Naive thymus-derived CD8-positive, alpha-beta T cell (primary cell): ENCODE measurements around the gene MRPS15. TPM values are rescaled to one million over a fixed set of nuclear protein-coding genes. Genes with fewer than 3 reads are reported as not detected.
A peak's percentile ranks its signal among the peaks of the same experiment; 100 is the strongest.

Source experiments
- ATAC-seq, 2 donors: fragments of 150-1000 bp; cut with Tn5 transposase in 1 of 2; sonication (Bioruptor Pico), chemical (Tn5 transposase) in 1 of 2; 1 replicate in 1 of 2; 2 replicates in 1 of 2; pipeline ENCODE4 v1.10.0; 2021; ENCODE audit warnings: mild to moderate bottlenecking in 2 of 2, moderate library complexity in 2 of 2
- POLR2A ChIA-PET: fragments of 350-600 bp; sonication (Branson Sonifier 250); formaldehyde crosslinking; loops from one replicate; lab custom pipeline; 2021; ENCODE audit warnings: antibody characterized with exemption; lab: Charles Lee
- DNase-seq, 10 donors: peaks; one replicate each; pipeline versions ENCODE4 v3.0.0 to v3.0.0-alpha.2; 2020 to 2022
- H3K27ac Mint-ChIP-seq, 10 donors: one replicate each; pipeline ENCODE4 v1.8.0; 2020 to 2022; ENCODE audit warnings: mild to moderate bottlenecking in 10 of 10, mixed read lengths in 10 of 10, moderate library complexity in 4 of 10, inconsistent platforms in 1 of 10
- H3K27me3 Mint-ChIP-seq, 5 donors: one replicate each; pipeline ENCODE4 v1.8.0; 2021 to 2022; ENCODE audit warnings: mixed read lengths in 5 of 5
- H3K36me3 Mint-ChIP-seq, 3 donors: one replicate each; pipeline ENCODE4 v1.8.0; 2020 to 2022; ENCODE audit warnings: mixed read lengths in 3 of 3, mild to moderate bottlenecking in 2 of 3, inconsistent platforms in 1 of 3
- H3K4me1 Mint-ChIP-seq, 4 donors: one replicate each; pipeline ENCODE4 v1.8.0; 2021 to 2022; ENCODE audit warnings: mixed read lengths in 4 of 4
- H3K4me3 Mint-ChIP-seq, 10 donors: one replicate each; pipeline ENCODE4 v1.8.0; 2020 to 2022; ENCODE audit warnings: mild to moderate bottlenecking in 10 of 10, mixed read lengths in 10 of 10, moderate library complexity in 6 of 10, inconsistent platforms in 1 of 10
- H3K9me3 Mint-ChIP-seq, 9 donors: one replicate each; pipeline ENCODE4 v1.8.0; 2020 to 2022; ENCODE audit warnings: mixed read lengths in 9 of 9, mild to moderate bottlenecking in 3 of 9, inconsistent platforms in 1 of 9, moderate library complexity in 1 of 9
- polyA plus RNA-seq, 3 donors: library from polyadenylated mRNA; unstranded; fragments of 300-500 nt; fragmentation: Illumina TruSeq; gene quantifications; one replicate each; pipeline ENCODE4 v1.2.3, GENCODE V29; 2021
- total RNA-seq, 8 experiments: library from RNA in 2 of 8; stranded (reverse) in 2 of 8; gene quantifications; one replicate each; pipeline ENCODE4 v1.2.3 and lab custom pipeline; 2021 to 2026

The MRPS15 gene
- total and polyA plus RNA-seq, 5 experiments from 2014 or later = 38.6 to 95.9 (median 87.2) TPM

- H3K4me1 Mint-ChIP-seq = peaks cover 4 to 8% (median 7%) of the 10 kb centered on the region in 4 donors
Measured at GRCh38 chr1:36425791-36426190, 38.4 kb downstream of the MRPS15 start.

GRCh38 chr1:36421649-36422048 lies 42.5 kb downstream of the MRPS15 start:
- DNase-seq (no peak), ATAC-seq (no peak)
- POLR2A ChIA-PET = interaction anchor here (0.6 to 1.2 kb wide), 2 partner anchors 24 to 80 kb away, joined by 3 to 4 read pairs; partner anchors contain the start of gene LSM10
- peaks cover 14 to 27% (median 19%) of the 10 kb centered on the region in 4 donors for H3K4me1 Mint-ChIP-seq
- no peaks in the 10 kb centered on the region for H3K27me3 Mint-ChIP-seq
- peak overlapping the region in 8 of 10 donors; percentile 90 to 98 (median 94) for H3K27ac Mint-ChIP-seq
- H3K4me3 Mint-ChIP-seq = peak overlapping the region in 1 of 10 donors; percentile 58
- H3K9me3 Mint-ChIP-seq = no peaks in the 10 kb centered on the region
- no peaks in the 10 kb centered on the region for H3K36me3 Mint-ChIP-seq

More at GRCh38 chr1:36425791-36426190, 38.4 kb downstream of the MRPS15 start:
- H3K27ac Mint-ChIP-seq = peak overlapping the region in 2 of 10 donors; percentile 57 to 74
- H3K9me3 Mint-ChIP-seq = no peaks in the 10 kb centered on the region
- no peak overlapping the region for H3K4me3 Mint-ChIP-seq
- no peaks in the 10 kb centered on the region for H3K27me3 Mint-ChIP-seq
- no peak for ATAC-seq
- POLR2A ChIA-PET = no interaction called here
- no peaks in the 10 kb centered on the region for H3K36me3 Mint-ChIP-seq
- no peak for DNase-seq

- peak overlapping the region; percentile 90 to 98 (median 94) for H3K27ac Mint-ChIP-seq
- POLR2A ChIA-PET = interaction anchor here (1.2 to 2.2 kb wide), 3 partner anchors 51 to 78 kb away, joined by 3 to 12 read pairs (median 5); no protein-coding TSS in a partner anchor
- no peaks in the 10 kb centered on the region for H3K9me3 Mint-ChIP-seq
- no peaks in the 10 kb centered on the region for H3K27me3 Mint-ChIP-seq
- ATAC-seq (peak; percentile 98 to 99), DNase-seq (peak; percentile 80 to 93 (median 86))
- H3K4me1 Mint-ChIP-seq = peaks cover 14 to 27% (median 19%) of the 10 kb centered on the region in 4 donors
- no peaks in the 10 kb centered on the region for H3K36me3 Mint-ChIP-seq
- H3K4me3 Mint-ChIP-seq = peak overlapping the region; percentile 30 to 82 (median 72)
Measured at GRCh38 chr1:36420836-36421317, 43.3 kb downstream of the MRPS15 start.

GRCh38 chr1:36420409-36420808 lies 43.8 kb downstream of the MRPS15 start:
- Mint-ChIP-seq H3K4me3 (peak overlapping the region; percentile 30 to 82 (median 72)), H3K4me1 (peaks cover 14 to 27% (median 19%) of the 10 kb centered on the region in 4 donors), H3K27me3 (no peaks in the 10 kb centered on the region), H3K36me3 (no peaks in the 10 kb centered on the region), H3K9me3 (no peaks in the 10 kb centered on the region), H3K27ac (peak overlapping the region; percentile 90 to 98 (median 94))
- POLR2A ChIA-PET = interaction anchor here (0.7 to 2.2 kb wide), 4 partner anchors 51 to 240 kb away, joined by 3 to 12 read pairs (median 4); no protein-coding TSS in a partner anchor
- DNase-seq (no peak), ATAC-seq (peak; percentile 36 to 68)

GRCh38 chr1:36419569-36419968 lies 44.6 kb downstream of the MRPS15 start:
- no peaks in the 10 kb centered on the region for H3K27me3 Mint-ChIP-seq
- POLR2A ChIA-PET = interaction anchor here (0.6 to 2.2 kb wide), 7 partner anchors 11 to 239 kb away, joined by 3 to 12 read pairs (median 4); no protein-coding TSS in a partner anchor
- no peaks in the 10 kb centered on the region for H3K36me3 Mint-ChIP-seq
- H3K4me3 Mint-ChIP-seq = no peak overlapping the region
- peaks cover 14 to 27% (median 19%) of the 10 kb centered on the region in 4 donors for H3K4me1 Mint-ChIP-seq
- DNase-seq (no peak), ATAC-seq (no peak)
- H3K27ac Mint-ChIP-seq = no peak overlapping the region
- no peaks in the 10 kb centered on the region for H3K9me3 Mint-ChIP-seq

GRCh38 chr1:36419140-36419539 lies 45.0 kb downstream of the MRPS15 start:
- POLR2A ChIA-PET = interaction anchor here (1.5 to 2.2 kb wide), 3 partner anchors 52 to 76 kb away, joined by 4 to 12 read pairs (median 5); no protein-coding TSS in a partner anchor
- ATAC-seq = no peak
- Mint-ChIP-seq H3K9me3 (no peaks in the 10 kb centered on the region), H3K27me3 (no peaks in the 10 kb centered on the region), H3K36me3 (no peaks in the 10 kb centered on the region), H3K27ac (no peak overlapping the region), H3K4me1 (peaks cover 14 to 27% (median 20%) of the 10 kb centered on the region in 4 donors), H3K4me3 (no peak overlapping the region)
- no peak for DNase-seq

- ATAC-seq (no peak), DNase-seq (no peak)
- peak overlapping the region in 1 of 10 donors; percentile 44 for H3K27ac Mint-ChIP-seq
- H3K4me3 Mint-ChIP-seq = no peak overlapping the region
- H3K4me1 Mint-ChIP-seq = peaks cover 14 to 28% (median 20%) of the 10 kb centered on the region in 4 donors
- no peaks in the 10 kb centered on the region for H3K36me3 Mint-ChIP-seq
- POLR2A ChIA-PET = no interaction called here
- no peaks in the 10 kb centered on the region for H3K9me3 Mint-ChIP-seq
- H3K27me3 Mint-ChIP-seq = no peaks in the 10 kb centered on the region
Measured at GRCh38 chr1:36417931-36418330, 46.3 kb downstream of the MRPS15 start.

- DNase-seq (no peak), ATAC-seq (no peak)
- no peaks in the 10 kb centered on the region for H3K9me3 Mint-ChIP-seq
- peaks cover 13 to 34% (median 22%) of the 10 kb centered on the region in 4 donors for H3K4me1 Mint-ChIP-seq
- POLR2A ChIA-PET = interaction anchor here (1.3 kb wide), 1 partner anchor 19 kb away, joined by 3 read pairs; the partner anchor contains the start of gene LSM10
- no peak overlapping the region for H3K4me3 Mint-ChIP-seq
- H3K36me3 Mint-ChIP-seq = no peaks in the 10 kb centered on the region
- no peaks in the 10 kb centered on the region for H3K27me3 Mint-ChIP-seq
- H3K27ac Mint-ChIP-seq = no peak overlapping the region
Measured at GRCh38 chr1:36415661-36416326, 48.4 kb downstream of the MRPS15 start.

GRCh38 chr1:36414384-36414783 lies 49.8 kb downstream of the MRPS15 start:
- Mint-ChIP-seq H3K36me3 (no peaks in the 10 kb centered on the region), H3K4me3 (no peak overlapping the region), H3K27me3 (no peaks in the 10 kb centered on the region), H3K9me3 (no peaks in the 10 kb centered on the region), H3K4me1 (peaks cover 4 to 21% (median 14%) of the 10 kb centered on the region in 4 donors), H3K27ac (peak overlapping the region in 1 of 10 donors; percentile 26)
- DNase-seq (no peak), ATAC-seq (no peak)
- POLR2A ChIA-PET = interaction anchor here (1.3 kb wide), 1 partner anchor 17 kb away, joined by 3 read pairs; the partner anchor contains the start of gene LSM10

GRCh38 chr1:36411674-36412648 lies 52.2 kb downstream of the MRPS15 start:
- peak in 5 of 10 donors; percentile 21 to 39 (median 30) for DNase-seq
- H3K4me3 Mint-ChIP-seq = no peak overlapping the region
- ATAC-seq = peak; percentile 76 to 90
- POLR2A ChIA-PET = interaction anchor here (0.6 to 0.7 kb wide), 2 partner anchors 22 to 256 kb away, joined by 3 to 5 read pairs; partner anchors contain the start of gene MAP7D1
- no peaks in the 10 kb centered on the region for H3K36me3 Mint-ChIP-seq
- peaks cover 0 to 17% (median 11%) of the 10 kb centered on the region in 4 donors for H3K4me1 Mint-ChIP-seq
- no peaks in the 10 kb centered on the region for H3K9me3 Mint-ChIP-seq
- peak overlapping the region in 7 of 10 donors; percentile 19 to 70 (median 61) for H3K27ac Mint-ChIP-seq
- no peaks in the 10 kb centered on the region for H3K27me3 Mint-ChIP-seq

GRCh38 chr1:36408479-36408878 lies 55.7 kb downstream of the MRPS15 start:
- ATAC-seq (no peak), DNase-seq (no peak)
- peaks cover 0 to 17% (median 12%) of the 10 kb centered on the region in 4 donors for H3K4me1 Mint-ChIP-seq
- no peak overlapping the region for H3K4me3 Mint-ChIP-seq
- H3K9me3 Mint-ChIP-seq = no peaks in the 10 kb centered on the region
- H3K36me3 Mint-ChIP-seq = no peaks in the 10 kb centered on the region
- no peak overlapping the region for H3K27ac Mint-ChIP-seq
- POLR2A ChIA-PET = interaction anchor here (0.7 kb wide), 1 partner anchor 11 kb away, joined by 5 read pairs; no protein-coding TSS in a partner anchor
- no peaks in the 10 kb centered on the region for H3K27me3 Mint-ChIP-seq

- ATAC-seq (no peak), DNase-seq (no peak)
- Mint-ChIP-seq H3K36me3 (no peaks in the 10 kb centered on the region), H3K4me1 (peaks cover 0 to 12% (median 6%) of the 10 kb centered on the region in 4 donors), H3K9me3 (no peaks in the 10 kb centered on the region), H3K27ac (peak overlapping the region in 3 of 10 donors; percentile 55 to 75 (median 65)), H3K4me3 (no peak overlapping the region), H3K27me3 (no peaks in the 10 kb centered on the region)
- POLR2A ChIA-PET = no interaction called here
Measured at GRCh38 chr1:36406440-36406839, 57.7 kb downstream of the MRPS15 start.
